Activated T-cell treated with anti-CD3 and anti-CD28 coated beads, Interleukin-2, amount 50 U/mL, for 4 hours (primary cell): ENCODE data around the gene DNAH7. TPM values are rescaled to one million over a fixed set of nuclear protein-coding genes. Genes with fewer than 3 reads are reported as not detected.
"Not testable (repeated sequence)": the region's sequence is repeated elsewhere in the genome, so short reads cannot be mapped to it uniquely, and the experiment has no call there.

Experiments
- ATAC-seq, 2 donors: fragments of 200-7000 bp; cut with Tn5 transposase; one replicate each; pipeline ENCODE4 v1.10.0; 2021
- DNase-seq: peaks from one replicate; pipeline ENCODE4 v3.0.0-alpha.2; 2020
- H3K27me3 Mint-ChIP-seq: one replicate; pipeline ENCODE4 v1.8.0; 2021; ENCODE audit warnings: low read depth, mixed read lengths
- H3K36me3 Mint-ChIP-seq: one replicate; pipeline ENCODE4 v1.8.0; 2022; ENCODE audit warnings: mixed read lengths; ENCODE audit not compliant: insufficient read depth
- H3K4me1 Mint-ChIP-seq: one replicate; pipeline ENCODE4 v1.8.0; 2021; ENCODE audit warnings: low read depth, mixed read lengths
- H3K4me3 Mint-ChIP-seq: one replicate; pipeline ENCODE4 v1.8.0; 2021; ENCODE audit warnings: mild to moderate bottlenecking, moderate library complexity, mixed read lengths
- H3K9me3 Mint-ChIP-seq: one replicate; pipeline ENCODE4 v1.8.0; 2021; ENCODE audit warnings: mixed read lengths
- total RNA-seq, 3 donors: library from RNA; stranded (reverse); gene quantifications; one replicate each; pipeline ENCODE4 v1.2.1, GENCODE V29; 2021

DNAH7 gene
- total RNA-seq, 3 donors from 2014 or later = 0.26 TPM; not detected in 2

- H3K9me3 Mint-ChIP-seq = no peaks in the 10 kb centered on the region
- ATAC-seq = no peak
- no peak overlapping the region for H3K4me3 Mint-ChIP-seq
- no peaks in the 10 kb centered on the region for H3K36me3 Mint-ChIP-seq
- H3K27me3 Mint-ChIP-seq = peaks cover 8% of the 10 kb centered on the region
- DNase-seq = no peak
- no peaks in the 10 kb centered on the region for H3K4me1 Mint-ChIP-seq
These were observed 101.3 kb downstream of the DNAH7 start for GRCh38 chr2:195967336-195967735.

GRCh38 chr2:195961873-195962272 is 106.8 kb downstream of the DNAH7 start:
- ATAC-seq = no peak
- DNase-seq = no peak
- Mint-ChIP-seq H3K36me3 (no peaks in the 10 kb centered on the region), H3K4me1 (no peaks in the 10 kb centered on the region), H3K9me3 (no peaks in the 10 kb centered on the region), H3K4me3 (no peak overlapping the region), H3K27me3 (peaks cover 5% of the 10 kb centered on the region)

GRCh38 chr2:195959341-195959740 is 109.3 kb downstream of the DNAH7 start:
- no peak overlapping the region for H3K4me3 Mint-ChIP-seq
- no peaks in the 10 kb centered on the region for H3K4me1 Mint-ChIP-seq
- ATAC-seq (no peak), DNase-seq (no peak)
- peaks cover 7% of the 10 kb centered on the region for H3K27me3 Mint-ChIP-seq
- H3K36me3 Mint-ChIP-seq = no peaks in the 10 kb centered on the region
- peaks cover 3% of the 10 kb centered on the region for H3K9me3 Mint-ChIP-seq

- Mint-ChIP-seq H3K4me3 (no peak overlapping the region), H3K36me3 (peaks cover 2% of the 10 kb centered on the region), H3K9me3 (peaks cover 9% of the 10 kb centered on the region), H3K27me3 (peaks cover 9% of the 10 kb centered on the region), H3K4me1 (no peaks in the 10 kb centered on the region)
- DNase-seq (no peak), ATAC-seq (no peak)
These were observed 111.9 kb downstream of the DNAH7 start for GRCh38 chr2:195956725-195957124.

- Mint-ChIP-seq H3K4me3 (no peak overlapping the region), H3K36me3 (no peaks in the 10 kb centered on the region), H3K4me1 (no peaks in the 10 kb centered on the region), H3K27me3 (peaks cover 7% of the 10 kb centered on the region), H3K9me3 (peaks cover 17% of the 10 kb centered on the region)
- no peak for ATAC-seq
- DNase-seq = no peak
These were observed 123.6 kb downstream of the DNAH7 start for GRCh38 chr2:195945056-195945455.

- Mint-ChIP-seq H3K4me1 (no peaks in the 10 kb centered on the region), H3K27me3 (peaks cover 12% of the 10 kb centered on the region), H3K36me3 (no peaks in the 10 kb centered on the region), H3K9me3 (peaks cover 5% of the 10 kb centered on the region), H3K4me3 (no peak overlapping the region)
- DNase-seq (no peak), ATAC-seq (no peak)
These were observed 131.5 kb downstream of the DNAH7 start for GRCh38 chr2:195937176-195937575.

GRCh38 chr2:195934484-195934883 is 134.2 kb downstream of the DNAH7 start:
- Mint-ChIP-seq H3K4me1 (no peaks in the 10 kb centered on the region), H3K4me3 (no peak overlapping the region), H3K27me3 (peaks cover 6% of the 10 kb centered on the region), H3K36me3 (no peaks in the 10 kb centered on the region), H3K9me3 (peaks cover 3% of the 10 kb centered on the region)
- DNase-seq (no peak), ATAC-seq (no peak)

- H3K27me3 Mint-ChIP-seq = no peaks in the 10 kb centered on the region
- no peak for DNase-seq
- H3K9me3 Mint-ChIP-seq = peaks cover 3% of the 10 kb centered on the region
- no peak for ATAC-seq
- no peak overlapping the region for H3K4me3 Mint-ChIP-seq
- no peaks in the 10 kb centered on the region for H3K36me3 Mint-ChIP-seq
- H3K4me1 Mint-ChIP-seq = no peaks in the 10 kb centered on the region
These were observed 139.1 kb downstream of the DNAH7 start for GRCh38 chr2:195929531-195929930.

GRCh38 chr2:195925120-195925519 is 143.5 kb downstream of the DNAH7 start:
- Mint-ChIP-seq H3K36me3 (no peaks in the 10 kb centered on the region), H3K4me3 (no peak overlapping the region), H3K27me3 (no peaks in the 10 kb centered on the region), H3K4me1 (no peaks in the 10 kb centered on the region), H3K9me3 (no peaks in the 10 kb centered on the region)
- ATAC-seq = no peak
- DNase-seq = no peak

GRCh38 chr2:195923889-195924288 is 144.7 kb downstream of the DNAH7 start:
- no peaks in the 10 kb centered on the region for H3K36me3 Mint-ChIP-seq
- no peak for DNase-seq
- no peak overlapping the region for H3K4me3 Mint-ChIP-seq
- no peaks in the 10 kb centered on the region for H3K27me3 Mint-ChIP-seq
- no peaks in the 10 kb centered on the region for H3K9me3 Mint-ChIP-seq
- ATAC-seq = no peak
- H3K4me1 Mint-ChIP-seq = no peaks in the 10 kb centered on the region

- not testable (repeated sequence) for H3K27me3 Mint-ChIP-seq, H3K36me3 Mint-ChIP-seq, H3K4me1 Mint-ChIP-seq, ATAC-seq, H3K4me3 Mint-ChIP-seq, DNase-seq, H3K9me3 Mint-ChIP-seq
These were observed 151.5 kb downstream of the DNAH7 start for GRCh38 chr2:195917021-195917600.

GRCh38 chr2:195912079-195912478 is 156.6 kb downstream of the DNAH7 start:
- Mint-ChIP-seq H3K9me3 (peaks cover 3% of the 10 kb centered on the region), H3K4me3 (no peak overlapping the region), H3K36me3 (no peaks in the 10 kb centered on the region), H3K4me1 (no peaks in the 10 kb centered on the region), H3K27me3 (peaks cover 4% of the 10 kb centered on the region)
- no peak for DNase-seq
- ATAC-seq = no peak

GRCh38 chr2:195910570-195910969 is 158.1 kb downstream of the DNAH7 start:
- Mint-ChIP-seq H3K4me3 (no peak overlapping the region), H3K4me1 (no peaks in the 10 kb centered on the region), H3K27me3 (peaks cover 4% of the 10 kb centered on the region), H3K36me3 (no peaks in the 10 kb centered on the region), H3K9me3 (peaks cover 3% of the 10 kb centered on the region)
- ATAC-seq (no peak), DNase-seq (no peak)

GRCh38 chr2:195909926-195910325 is 158.7 kb downstream of the DNAH7 start:
- no peak for ATAC-seq
- peaks cover 4% of the 10 kb centered on the region for H3K27me3 Mint-ChIP-seq
- no peak for DNase-seq
- H3K4me1 Mint-ChIP-seq = no peaks in the 10 kb centered on the region
- H3K9me3 Mint-ChIP-seq = peaks cover 3% of the 10 kb centered on the region
- no peak overlapping the region for H3K4me3 Mint-ChIP-seq
- no peaks in the 10 kb centered on the region for H3K36me3 Mint-ChIP-seq

GRCh38 chr2:195907474-195907873 is 161.2 kb downstream of the DNAH7 start:
- Mint-ChIP-seq H3K4me1 (no peaks in the 10 kb centered on the region), H3K9me3 (peaks cover 3% of the 10 kb centered on the region), H3K27me3 (peaks cover 9% of the 10 kb centered on the region), H3K36me3 (no peaks in the 10 kb centered on the region), H3K4me3 (no peak overlapping the region)
- ATAC-seq = no peak
- no peak for DNase-seq

GRCh38 chr2:195903956-195904355 is 164.7 kb downstream of the DNAH7 start:
- DNase-seq (no peak), ATAC-seq (no peak)
- Mint-ChIP-seq H3K4me1 (no peaks in the 10 kb centered on the region), H3K27me3 (peaks cover 11% of the 10 kb centered on the region), H3K36me3 (no peaks in the 10 kb centered on the region), H3K9me3 (peaks cover 3% of the 10 kb centered on the region), H3K4me3 (no peak overlapping the region)
